CD4-positive, alpha-beta T cell treated with Interleukin-6 for 4 hours (primary cell): ENCODE measurements around the gene TNFAIP6.
"Not testable (repeated sequence)": the region's sequence is repeated elsewhere in the genome, so short reads cannot be mapped to it uniquely, and the experiment has no call there.

Experiments used
- DNase-seq: peaks from one replicate; pipeline ENCODE4 v3.0.0-alpha.2; 2020; ENCODE audit warnings: mixed read lengths

Gene TNFAIP6

DNA sequence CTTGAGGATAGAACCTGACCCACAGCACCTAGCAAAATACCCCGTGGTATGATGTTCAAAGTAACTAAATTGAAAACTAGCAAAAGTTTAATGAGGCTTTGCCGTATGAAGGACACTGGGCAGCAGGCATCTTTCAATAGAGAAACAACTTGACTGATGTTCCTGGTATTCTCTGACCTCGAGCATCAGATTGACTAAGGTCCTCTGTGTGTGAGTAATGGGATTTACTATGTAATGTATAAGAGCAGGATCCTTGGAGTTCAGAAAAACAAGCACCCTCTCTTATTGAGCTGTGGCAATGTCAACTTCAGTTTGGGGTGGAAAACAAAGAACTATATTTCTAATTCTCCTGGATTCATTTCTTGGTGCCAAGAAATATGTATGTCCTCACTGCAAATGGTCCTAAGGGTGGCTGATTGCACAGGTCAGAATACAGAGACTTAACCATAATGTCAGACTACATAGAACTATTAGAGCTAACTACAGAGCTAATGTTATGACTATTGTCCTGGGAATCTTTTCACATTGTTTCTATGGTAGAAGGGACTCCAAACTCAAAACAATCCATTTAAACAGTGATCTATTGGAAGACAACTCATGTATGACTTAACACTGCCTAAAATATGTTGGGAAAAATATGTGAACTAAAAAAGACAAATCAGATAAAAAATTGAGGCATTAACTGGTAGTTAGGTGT lies 4.4 kb downstream of the TNFAIP6 start:
- DNase-seq, result no peak

DNA sequence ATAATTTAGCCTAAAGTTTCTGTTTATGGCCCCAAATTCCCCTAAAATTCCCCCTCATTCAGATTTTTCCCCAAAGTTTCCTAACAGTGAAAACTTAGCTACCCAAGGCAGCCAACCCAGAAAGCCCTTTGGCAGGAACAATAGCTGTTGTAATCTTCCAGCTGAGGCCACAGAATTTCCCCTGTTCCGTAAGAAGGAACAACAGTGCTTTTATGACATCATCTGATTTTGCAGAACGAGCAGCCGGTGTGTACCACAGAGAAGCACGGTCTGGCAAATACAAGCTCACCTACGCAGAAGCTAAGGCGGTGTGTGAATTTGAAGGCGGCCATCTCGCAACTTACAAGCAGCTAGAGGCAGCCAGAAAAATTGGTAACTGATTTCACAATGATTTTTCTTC lies 6.3 kb downstream of the TNFAIP6 start:
- DNase-seq, result no peak

DNA sequence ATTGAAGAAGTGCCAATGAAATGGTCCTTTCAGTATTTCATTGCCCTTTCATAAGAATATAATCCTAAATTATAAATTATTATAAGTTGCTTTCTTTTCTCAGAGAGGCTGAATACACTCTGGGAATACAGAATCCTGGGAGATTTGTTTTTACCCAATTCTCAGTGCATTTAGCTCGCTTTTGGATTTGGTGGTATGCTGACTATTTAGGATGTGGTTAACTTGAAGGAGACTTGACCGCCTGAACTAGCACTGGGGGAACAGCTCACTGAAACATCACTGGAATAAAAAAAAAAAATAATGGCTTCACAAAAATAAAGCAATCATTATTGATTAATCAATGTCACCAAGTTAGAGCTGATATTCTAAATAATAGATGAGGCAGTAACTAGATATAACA lies 10.2 kb downstream of the TNFAIP6 start:
- DNase-seq, result no peak

DNA sequence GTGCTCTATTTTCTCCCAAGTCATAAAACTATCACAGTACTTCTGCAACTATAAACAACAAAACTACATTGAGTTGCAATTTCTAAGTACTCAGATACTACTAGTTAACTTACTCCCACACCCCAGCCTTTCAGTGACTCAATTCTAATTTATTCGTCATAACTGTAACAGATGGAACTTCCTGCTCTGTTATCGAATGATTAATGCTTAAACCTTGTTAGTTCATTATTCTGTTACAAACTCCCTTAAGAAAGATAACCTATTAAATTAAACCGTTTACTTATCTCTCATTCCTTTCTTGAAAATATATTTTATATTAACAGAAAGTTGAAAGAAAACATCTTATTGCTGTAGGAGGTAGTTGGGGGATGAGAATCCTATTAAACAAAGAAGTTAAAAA lies 17.0 kb downstream of the TNFAIP6 start:
- DNase-seq, result no peak

DNA sequence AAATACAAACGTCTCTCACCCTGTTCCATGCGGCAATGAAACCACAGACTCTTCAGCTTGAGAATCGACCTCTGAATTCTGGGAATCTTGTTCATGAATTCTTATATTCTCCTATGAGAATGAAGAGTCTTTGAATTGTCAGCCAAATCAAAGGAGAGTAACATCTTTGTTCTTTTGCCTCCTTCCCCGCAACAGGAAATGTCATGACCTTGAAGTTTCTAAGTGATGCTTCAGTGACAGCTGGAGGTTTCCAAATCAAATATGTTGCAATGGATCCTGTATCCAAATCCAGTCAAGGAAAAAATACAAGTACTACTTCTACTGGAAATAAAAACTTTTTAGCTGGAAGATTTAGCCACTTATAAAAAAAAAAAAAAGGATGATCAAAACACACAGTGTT lies 21.8 kb downstream of the TNFAIP6 start:
- no peak for DNase-seq

DNA sequence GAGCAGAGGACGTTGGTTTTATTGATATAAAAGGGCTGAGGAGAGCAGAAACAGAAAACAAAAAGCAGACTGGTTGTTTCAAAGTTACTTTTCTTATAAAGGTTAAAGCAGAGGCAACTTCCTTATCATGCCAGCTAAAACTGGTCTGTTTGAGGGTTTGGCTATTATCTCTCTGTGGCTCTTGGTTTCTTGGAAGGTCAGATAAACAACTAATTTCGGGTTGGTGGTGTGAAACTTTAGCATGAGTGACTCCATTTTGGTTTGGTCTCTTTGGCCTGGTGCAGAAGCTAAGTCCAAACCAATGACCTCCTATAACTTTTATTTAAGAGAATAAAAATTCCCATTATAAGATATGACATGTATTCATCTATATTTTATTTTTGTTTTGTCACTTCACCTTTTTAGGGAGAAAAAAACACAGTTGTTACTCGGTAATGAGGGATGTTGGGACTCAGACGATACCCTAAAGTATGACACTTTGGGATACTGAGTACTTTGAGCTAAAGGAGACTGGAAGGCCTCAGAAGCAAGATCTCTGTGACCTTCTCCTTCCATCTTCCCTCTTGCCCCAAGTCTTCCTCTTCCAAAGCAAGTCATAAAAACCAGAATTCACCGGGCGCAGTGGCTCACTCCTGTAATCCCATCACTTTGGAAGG lies 23.3 kb downstream of the TNFAIP6 start:
- no peak for DNase-seq

DNA sequence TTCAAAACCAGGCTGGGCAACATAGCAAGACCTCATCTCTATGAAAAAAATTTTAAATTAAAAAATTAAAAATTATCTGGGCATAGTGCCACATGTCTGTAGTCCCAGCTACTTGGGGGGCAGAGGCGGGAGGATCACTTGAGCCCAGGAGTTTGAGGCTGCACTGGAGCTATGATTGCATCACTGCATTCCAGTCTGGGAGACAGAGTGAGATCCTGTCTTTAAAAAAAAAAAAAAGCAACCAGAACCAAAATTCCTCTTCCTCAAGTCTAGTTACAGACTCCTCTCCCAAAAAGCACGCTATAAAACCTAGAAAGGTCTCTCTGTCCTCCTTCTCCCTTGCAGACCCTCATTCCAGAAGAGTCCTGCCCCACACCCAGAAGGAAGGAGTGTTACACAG lies 23.9 kb downstream of the TNFAIP6 start:
- no peak for DNase-seq

DNA sequence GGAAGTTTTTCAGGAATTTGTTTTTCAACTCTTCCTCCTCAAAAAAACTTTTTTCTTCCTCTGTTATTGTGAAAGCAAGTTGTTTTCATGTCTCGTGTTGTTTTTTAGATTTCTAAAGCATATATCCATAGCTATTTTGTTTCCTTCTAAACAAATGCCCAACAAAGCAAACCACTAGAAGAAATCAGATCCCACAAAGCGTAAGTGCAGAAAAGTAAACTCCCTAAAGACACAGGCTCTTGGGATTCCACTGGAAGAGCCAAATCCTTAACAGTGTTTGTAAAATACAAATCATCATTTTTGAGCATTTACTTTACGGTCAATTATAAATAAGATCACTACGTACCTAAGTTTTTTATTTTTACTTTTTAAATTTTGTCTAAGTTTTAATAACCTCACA lies 30.6 kb downstream of the TNFAIP6 start:
- DNase-seq, result no peak

DNA sequence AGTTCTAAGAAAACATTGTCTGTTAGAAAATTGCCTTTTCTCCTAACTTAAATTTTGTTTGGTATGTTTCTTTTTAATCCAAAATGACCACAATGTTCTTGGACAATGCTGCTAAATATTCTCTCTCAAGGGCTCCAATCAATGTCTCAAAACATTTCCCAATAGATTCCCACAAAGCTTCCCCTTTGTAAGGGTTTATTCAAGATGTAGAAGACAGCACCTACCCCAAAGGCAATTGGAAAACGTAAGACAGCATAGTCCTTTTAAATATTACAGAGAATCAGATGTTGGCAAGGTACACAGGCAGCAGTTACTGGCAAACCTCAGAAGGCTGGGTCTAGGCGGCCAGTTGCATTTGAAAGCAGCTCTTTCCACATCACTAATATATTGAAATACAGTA lies 34.0 kb downstream of the TNFAIP6 start:
- DNase-seq, result no peak

DNA sequence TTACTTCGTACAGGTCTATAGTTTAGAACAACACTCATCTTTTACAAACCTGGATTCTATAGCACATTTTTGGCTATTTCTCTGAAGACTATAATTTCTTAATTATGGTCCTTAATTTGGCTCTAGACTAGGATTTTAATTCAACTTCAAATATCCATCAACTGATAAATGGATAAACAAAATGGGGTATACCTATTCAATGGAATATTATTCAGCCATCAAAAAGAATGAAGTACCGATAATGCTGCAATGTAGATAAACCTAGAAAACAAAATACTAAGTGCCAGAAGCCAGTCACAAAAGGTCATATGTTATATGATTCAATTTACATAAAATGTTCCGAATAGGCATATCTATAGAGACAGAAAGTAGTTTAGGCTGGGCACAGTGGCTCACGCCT lies 37.1 kb downstream of the TNFAIP6 start:
- no peak for DNase-seq

DNA sequence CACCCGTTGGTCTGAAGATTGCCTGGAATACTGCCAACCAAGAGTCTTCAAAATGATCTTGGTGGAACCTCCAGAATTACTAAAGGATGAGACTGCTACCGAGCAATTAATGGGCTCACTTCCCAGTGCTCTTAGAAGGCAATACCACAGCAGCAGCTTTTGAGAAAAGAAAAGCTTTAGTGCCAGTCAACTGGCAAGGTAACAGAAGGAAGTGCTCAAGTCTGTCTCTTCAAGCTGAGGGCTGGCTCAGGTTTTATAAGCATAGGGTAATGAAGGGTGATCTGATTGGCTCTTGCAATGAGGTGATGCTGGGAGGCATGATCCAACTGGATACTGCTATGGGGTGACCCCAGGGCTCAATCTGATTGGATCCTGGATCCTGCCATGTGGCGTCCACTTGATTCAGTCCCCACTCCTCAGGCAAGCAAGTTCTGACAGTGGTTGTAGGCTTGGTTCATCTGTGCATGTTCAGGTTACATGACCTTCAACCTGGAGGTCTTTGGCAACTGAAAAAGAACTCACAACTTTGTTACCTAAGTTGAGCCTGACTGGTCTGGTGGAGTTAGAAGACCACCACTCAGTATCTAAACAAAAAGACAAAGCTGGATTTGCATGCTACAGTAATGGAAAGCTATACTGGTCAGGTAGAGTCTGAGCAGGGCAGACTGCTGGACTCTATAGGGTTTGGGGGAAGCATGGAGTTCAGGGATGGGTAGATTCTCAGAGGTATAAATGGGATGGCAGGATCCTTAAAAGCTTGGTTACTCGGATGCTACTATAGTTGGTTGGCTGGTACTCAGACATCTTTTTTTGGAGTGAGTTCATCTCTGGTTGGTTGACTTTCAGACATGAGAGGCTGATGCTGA lies 38.4 kb downstream of the TNFAIP6 start:
- DNase-seq, result no peak

DNA sequence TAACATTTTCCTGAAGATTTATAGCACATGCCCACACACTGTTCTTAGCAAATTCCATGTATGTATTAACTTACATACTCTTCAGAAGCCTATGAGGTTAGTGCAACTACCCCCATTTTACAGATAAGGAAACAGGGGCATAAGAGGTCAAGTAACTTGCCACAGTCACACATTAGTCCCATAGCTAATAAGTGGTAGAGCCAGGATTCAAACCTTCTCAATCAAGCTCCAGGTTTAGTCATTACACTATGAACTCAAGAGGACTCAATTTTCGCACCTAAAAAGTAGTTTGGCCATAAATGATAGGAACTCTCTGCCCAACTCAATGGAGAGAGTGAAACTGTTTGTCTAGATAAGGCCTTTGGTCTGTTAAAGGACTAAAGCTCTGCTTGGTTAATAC lies 42.6 kb downstream of the TNFAIP6 start:
- DNase-seq, result no peak

DNA sequence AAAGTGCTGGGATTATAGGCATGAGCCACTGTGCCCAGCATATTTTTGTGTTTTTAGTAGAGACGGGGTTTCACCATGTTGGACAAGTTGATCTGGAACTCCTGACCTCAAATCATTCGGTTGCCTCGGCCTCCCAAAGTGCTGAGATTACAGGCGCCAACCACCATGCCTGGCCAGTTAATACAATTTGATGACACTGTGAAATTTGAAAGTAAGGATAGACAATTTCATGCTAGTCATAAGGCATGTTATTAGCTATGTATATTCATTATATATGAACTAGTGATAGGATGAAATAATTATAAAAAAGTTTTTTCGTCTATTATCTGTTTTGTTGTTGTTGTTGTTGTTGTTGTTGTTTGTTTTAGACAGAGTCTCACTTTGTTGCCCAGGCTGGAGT lies 43.8 kb downstream of the TNFAIP6 start:
- DNase-seq, result no peak

DNA sequence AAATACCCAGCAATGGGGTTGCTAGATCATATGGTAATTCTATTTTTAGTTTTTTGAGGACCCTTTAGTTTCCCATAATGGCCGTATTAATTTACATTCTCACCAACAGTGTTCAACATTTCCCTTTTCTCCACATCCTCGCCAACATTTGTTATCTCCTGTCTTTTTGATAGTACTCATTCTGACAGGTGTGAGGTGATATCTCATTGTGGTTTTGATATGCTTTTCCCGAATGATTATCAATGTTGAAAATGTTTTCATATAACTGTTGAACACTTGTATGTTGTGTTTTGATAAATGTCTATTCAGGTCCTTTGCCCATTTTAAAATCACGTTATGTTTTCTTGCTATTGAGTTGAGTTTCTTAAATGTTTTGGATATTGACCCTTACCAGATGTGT lies 46.5 kb downstream of the TNFAIP6 start:
- DNase-seq, result no peak

DNA sequence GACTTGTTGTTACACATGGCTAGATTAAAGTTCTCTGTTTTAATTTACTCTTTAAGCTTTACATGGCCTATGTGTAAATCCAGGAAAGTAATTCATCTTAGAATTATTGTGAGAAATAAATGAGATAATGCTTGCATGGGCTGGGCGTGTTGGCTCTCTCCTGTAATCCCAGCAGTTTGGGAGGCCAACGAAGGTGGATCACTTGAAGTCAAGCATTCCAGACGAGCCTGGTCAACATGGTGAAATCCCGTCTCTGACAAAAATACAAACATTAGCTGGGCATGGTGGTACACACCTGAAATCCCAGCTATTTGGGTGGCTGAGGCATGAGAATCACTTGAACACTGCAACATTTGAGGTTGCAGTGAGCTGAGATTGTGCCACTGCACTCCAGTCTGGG lies 48.0 kb downstream of the TNFAIP6 start:
- no peak for DNase-seq

DNA sequence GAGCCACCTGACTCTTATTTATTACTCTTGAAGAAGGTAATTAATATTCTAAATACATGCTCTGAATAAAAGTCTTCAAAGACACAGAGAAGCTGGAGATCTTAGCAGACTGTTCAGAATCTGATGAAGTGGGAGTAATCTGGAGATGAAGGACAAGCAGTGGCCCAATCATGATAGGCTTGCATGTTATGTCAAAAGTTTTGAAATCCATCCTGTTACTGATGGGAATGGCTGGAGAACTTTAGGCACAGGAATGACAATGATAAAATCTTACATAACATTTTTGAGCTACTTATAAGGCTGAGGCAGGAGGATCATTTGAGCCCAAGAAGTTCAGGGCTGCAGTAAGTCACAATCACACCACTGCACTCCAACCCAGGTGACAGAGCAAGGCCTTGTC lies 49.9 kb downstream of the TNFAIP6 start:
- no peak for DNase-seq

DNA sequence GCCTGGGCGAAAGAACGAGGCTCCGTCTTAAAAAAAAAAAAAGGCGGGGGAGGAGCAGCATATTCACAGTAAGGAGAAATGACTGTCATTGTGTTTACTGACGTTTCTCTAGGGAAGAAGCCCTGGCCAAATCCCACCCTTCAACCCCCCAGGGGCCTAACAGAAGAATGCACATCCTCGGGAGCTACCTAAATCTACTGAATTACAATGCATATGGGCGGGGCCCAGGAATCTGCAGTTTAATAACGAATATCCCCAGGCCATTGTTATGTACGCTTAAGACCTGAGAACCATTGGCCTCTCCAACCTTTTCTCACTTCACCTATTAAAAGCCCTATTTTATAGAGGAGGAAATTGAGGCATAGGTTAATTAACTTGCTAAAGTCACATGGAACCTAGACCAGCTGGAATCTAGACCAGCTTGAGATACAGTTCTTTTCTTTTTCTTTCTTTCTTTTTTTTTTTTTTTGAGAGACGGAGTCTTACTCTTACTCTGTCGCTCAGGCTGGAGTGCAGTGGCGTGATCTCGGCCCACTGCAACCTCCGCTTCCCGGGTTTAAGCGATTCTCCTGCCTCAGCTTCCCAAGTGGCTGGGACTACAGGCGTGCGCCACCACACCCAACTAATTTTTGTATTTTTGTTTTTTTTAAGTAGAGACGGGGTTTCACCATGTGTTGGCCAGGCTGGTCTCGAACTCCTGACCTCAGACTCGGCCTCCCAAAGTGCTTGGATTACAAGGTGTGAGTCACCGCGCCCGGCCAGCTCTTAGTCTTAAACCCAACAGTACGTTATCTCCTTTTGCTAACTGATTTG lies 51.6 kb downstream of the TNFAIP6 start:
- DNase-seq, result no peak

DNA sequence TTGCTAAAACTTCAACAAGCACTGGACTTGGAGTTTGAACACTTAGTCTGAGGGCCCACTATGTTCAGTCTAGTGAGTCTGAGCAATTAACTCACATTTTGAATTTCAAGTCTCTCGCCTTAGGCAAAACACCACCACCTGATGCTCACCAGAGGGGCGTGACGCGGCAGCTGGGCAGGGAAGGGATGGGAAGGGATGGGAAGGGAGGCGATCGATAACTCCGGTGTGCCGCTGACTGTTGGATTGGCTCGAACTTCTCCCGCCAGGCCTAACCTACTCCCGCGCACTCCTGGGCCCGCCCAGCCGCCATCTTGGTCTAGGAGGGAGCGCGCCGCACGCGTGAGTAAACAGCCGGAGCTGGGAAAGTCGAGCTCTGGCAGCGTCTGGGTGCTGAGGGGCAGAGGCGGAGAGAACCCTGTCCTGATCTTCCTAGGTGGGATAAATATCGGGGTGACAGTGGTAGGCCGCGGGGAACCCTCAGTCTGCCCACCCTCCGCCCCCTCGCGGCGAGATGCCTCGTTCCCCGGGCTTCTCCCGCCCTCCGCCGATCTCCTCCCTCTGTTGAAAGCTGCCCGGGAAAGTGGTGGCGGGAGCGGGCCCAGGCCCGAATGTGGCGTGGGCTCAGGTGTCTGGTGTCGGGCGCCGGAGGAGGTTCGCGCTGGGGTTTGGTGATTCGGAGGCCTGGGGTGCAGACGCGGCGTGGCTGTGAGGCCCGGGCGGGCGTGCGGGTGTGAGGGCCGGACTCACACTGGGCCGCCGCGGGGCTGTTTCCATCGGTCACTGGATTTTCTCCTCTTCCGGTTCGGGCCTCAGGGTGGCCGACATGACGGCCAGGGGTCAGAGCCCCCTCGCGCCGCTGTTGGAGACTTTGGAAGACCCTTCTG lies 52.5 kb downstream of the TNFAIP6 start, which contains the start of gene RIF1:
Gene RIF1, plus strand, starts transcription at position 302 of the 884 bp plus-strand sequence. Its CDS starts 522 bp downstream, at position 824.
- DNase-seq, result peak; percentile 82

DNA sequence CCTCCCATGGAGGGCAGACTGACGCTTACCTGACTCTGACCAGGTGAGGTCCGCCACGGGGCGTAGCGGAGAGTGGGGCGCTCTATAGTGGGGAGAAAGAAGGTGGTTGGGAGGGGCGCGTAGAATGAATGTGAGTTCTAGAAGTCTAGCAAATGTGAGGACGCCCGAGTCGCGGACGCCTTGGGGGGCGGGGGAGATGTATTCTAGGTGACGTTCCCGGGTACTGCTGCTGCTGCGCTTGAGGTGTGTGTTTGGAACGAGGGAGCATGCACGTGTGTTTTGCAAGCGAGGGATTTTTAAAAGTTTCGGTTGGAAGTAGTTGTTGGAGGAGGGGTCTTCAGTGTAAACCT lies 53.1 kb downstream of the TNFAIP6 start:
- peak; percentile 62 for DNase-seq

DNA sequence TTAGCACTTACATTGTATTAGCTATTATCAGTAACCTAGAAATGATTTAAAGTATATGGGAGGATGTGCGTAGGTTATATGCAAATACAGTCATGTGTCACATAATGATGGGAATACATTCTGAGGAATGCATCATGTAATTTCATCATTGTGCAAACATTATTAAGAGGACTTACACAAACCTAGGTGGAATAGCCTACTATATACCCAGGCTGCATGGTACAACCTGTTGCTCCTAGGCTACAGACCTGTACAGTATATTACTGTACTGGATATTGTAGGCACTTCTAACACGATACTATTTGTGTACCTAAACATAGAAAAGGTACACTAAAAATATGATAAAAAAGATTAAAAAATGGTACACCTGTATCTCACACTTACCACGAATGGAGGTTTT lies 60.3 kb downstream of the TNFAIP6 start:
- no peak for DNase-seq

DNA sequence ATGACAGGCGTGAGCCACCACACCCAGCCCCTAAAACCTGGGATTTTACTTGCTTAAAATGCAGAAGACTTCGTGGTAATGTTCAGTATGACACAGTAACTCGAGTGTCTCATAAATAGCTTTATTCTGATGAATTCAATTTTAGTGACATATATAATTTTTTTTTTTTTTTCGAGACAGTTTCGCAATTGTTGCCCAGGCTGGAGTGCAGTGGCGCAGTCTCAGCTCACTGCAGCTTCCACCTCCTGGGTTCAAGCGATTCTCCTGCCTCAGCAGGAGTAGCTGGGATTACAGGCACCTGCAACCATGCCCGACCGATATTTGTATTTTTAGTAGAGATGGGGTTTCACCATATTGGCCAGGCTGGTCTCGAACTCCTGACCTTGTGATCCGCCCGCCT lies 64.3 kb downstream of the TNFAIP6 start:
- DNase-seq, result not testable (repeated sequence)

DNA sequence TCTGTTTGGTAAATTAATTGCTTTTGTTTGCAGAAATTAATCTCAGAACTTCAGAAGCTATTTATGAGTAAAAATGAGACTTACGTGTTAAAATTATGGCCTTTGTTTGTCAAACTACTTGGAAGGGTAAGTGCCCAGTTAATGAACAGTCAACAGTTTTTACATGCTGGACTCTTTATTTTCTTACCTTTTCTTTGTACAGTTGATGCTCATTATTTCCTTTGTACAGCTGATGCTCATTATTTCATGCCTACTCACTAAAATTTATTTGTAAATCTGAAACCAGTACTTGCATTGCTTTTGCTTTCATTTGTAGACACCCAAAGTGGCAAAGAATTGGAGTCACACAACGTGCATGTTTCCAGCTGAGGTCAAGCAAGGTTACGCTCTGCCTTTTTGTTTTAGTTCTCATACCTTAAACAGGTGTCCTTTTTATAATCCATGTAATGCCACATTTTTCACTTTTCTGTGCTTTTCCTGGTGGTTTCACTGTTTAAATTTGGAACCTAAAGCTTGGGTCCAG lies 65.6 kb downstream of the TNFAIP6 start:
- peak; percentile 7 for DNase-seq
